Hepatocyte (in vitro differentiated cells): ENCODE data around the gene SCP2. TPM values are rescaled to one million over a fixed set of nuclear protein-coding genes. Genes with fewer than 3 reads are reported as not detected.

Source experiments
- DNase-seq: peaks from one replicate; pipeline ENCODE4 v3.0.0-alpha.2; 2016; ENCODE audit warnings: low spot score
- H2AFZ ChIP-seq: fragments of 200-600 bp; sonication (generic); 2 replicates; pipeline ENCODE4 v1.6.0; 2016; ENCODE audit warnings: antibody characterized with exemption, mild to moderate bottlenecking
- H3K27ac ChIP-seq: fragments of 200-600 bp; sonication (generic); 2 replicates; pipeline ENCODE4 v1.5.1; 2016; ENCODE audit warnings: mild to moderate bottlenecking
- H3K27me3 ChIP-seq: fragments of 200-600 bp; sonication (generic); 2 replicates; pipeline ENCODE4 v1.6.1; 2016
- H3K36me3 ChIP-seq: fragments of 200-600 bp; sonication (generic); replicated peaks from 2 replicates; pipeline ENCODE4 v1.5.1; 2016; ENCODE audit warnings: low read depth; ENCODE audit not compliant: insufficient read depth
- H3K4me1 ChIP-seq: fragments of 200-600 bp; sonication (generic); 2 replicates; pipeline ENCODE4 v1.5.1; 2016; ENCODE audit warnings: mild to moderate bottlenecking, moderate library complexity; ENCODE audit not compliant: insufficient read depth
- H3K4me2 ChIP-seq: fragments of 200-600 bp; sonication (generic); 2 replicates; pipeline ENCODE4 v1.6.0; 2016
- H3K4me3 ChIP-seq: fragments of 200-600 bp; sonication (generic); 2 replicates; pipeline ENCODE4 v1.5.1; 2016; ENCODE audit warnings: mild to moderate bottlenecking
- H3K79me2 ChIP-seq: fragments of 200-600 bp; sonication (generic); 2 replicates; pipeline ENCODE4 v1.6.0; 2017; ENCODE audit warnings: mild to moderate bottlenecking
- H3K9me2 ChIP-seq: fragments of 200-600 bp; sonication (generic); replicated peaks from 2 replicates; pipeline ENCODE4 v1.6.0; 2017; ENCODE audit warnings: mild to moderate bottlenecking; ENCODE audit not compliant: insufficient read depth
- H3K9me3 ChIP-seq: fragments of 200-600 bp; sonication (generic); 2 replicates; pipeline ENCODE4 v1.5.1; 2016; ENCODE audit warnings: low read depth, mild to moderate bottlenecking
- H4K20me1 ChIP-seq: fragments of 200-600 bp; sonication (generic); 2 replicates; pipeline ENCODE4 v1.6.0; 2016; ENCODE audit warnings: mild to moderate bottlenecking; ENCODE audit not compliant: insufficient read depth, poor library complexity, severe bottlenecking
- EZH2 ChIP-seq: fragments of 200-600 bp; sonication (generic); IDR thresholded peaks from 2 replicates; pipeline ENCODE4 v1.6.1; 2016; ENCODE audit warnings: antibody characterized with exemption, mild to moderate bottlenecking, borderline replicate concordance
- EZH2phosphoT487 ChIP-seq: fragments of 200-600 bp; sonication (generic); IDR thresholded peaks from one replicate; pipeline ENCODE4 v1.6.1; 2018; ENCODE audit warnings: antibody characterized with exemption, mild to moderate bottlenecking, low read depth, moderate library complexity; ENCODE audit not compliant: unreplicated experiment, severe bottlenecking
- WGBS: methylation state at CpG from one replicate; pipeline ENCODE4 v1.1.6; 2016; ENCODE audit warnings: low lambda C conversion rate; ENCODE audit errors: missing lambda C conversion rate; 5-methylcytosine and 5-hydroxymethylcytosine counted together
- polyA plus RNA-seq: library from polyadenylated mRNA; unstranded; fragments of >200 nt; fragmentation: Nextera tagmentation; extraction: Ambion mirVana; gene quantifications from 2 replicates; pipeline ENCODE4 v1.2.1, GENCODE V29; 2016
- total RNA-seq: library from RNA; depleted of rRNA; stranded (reverse); fragments of >200 nt; gene quantifications from 2 replicates; pipeline ENCODE4 v1.2.3, GENCODE V29; 2014
- TF ChIP-seq, protein P1 (sequence below): fragments of 200-600 bp; sonication (generic); IDR thresholded peaks from 2 replicates; pipeline ENCODE4 v1.5.1; 2016; ENCODE audit warnings: antibody characterized with exemption, mild to moderate bottlenecking; ENCODE audit not compliant: poor library complexity

Gene SCP2
- total and polyA plus RNA-seq, 2 experiments from 2014 or later: 201 to 310 TPM

DNA sequence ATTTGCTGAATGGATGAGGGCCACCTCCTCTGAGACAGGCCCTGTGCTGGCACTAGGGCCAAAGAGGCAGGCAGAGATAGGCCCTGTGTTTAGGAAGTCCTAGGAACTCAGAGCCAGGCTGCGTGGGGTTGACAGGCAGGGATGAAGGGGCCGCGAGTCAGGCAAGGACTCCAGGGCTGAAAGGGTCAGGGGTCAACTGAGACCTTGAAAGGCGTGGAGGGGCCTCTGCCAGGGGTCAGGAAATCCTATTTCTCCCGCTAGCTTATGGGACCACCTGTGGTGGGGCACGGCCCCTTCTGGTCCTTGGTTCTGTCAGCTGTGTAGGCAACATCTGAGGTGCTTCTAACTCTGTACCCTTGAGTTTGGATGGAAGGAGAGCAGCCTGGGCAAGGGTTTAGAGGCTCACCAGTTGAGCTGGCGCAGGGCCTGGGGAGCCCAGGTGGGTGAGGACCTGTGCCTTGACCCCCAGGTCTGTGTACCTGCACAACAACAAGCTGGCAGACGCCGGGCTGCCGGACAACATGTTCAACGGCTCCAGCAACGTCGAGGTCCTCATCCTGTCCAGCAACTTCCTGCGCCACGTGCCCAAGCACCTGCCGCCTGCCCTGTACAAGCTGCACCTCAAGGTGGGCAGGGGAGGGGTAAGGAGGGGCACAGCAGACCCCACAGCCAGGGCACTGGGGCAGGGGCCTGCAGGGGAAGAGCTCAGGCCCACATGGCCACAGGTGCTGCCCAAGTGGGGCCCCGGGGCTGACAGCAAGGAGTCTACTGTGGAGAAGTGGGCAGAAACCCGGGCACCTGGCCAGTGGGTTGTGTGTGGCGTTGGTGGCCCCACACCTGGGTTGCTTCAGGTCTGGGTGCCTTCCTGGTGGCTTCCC lies 149.9 kb downstream of the SCP2 start:
- 91% methylated on average over 19 of the region's 19 CpGs for WGBS

DNA sequence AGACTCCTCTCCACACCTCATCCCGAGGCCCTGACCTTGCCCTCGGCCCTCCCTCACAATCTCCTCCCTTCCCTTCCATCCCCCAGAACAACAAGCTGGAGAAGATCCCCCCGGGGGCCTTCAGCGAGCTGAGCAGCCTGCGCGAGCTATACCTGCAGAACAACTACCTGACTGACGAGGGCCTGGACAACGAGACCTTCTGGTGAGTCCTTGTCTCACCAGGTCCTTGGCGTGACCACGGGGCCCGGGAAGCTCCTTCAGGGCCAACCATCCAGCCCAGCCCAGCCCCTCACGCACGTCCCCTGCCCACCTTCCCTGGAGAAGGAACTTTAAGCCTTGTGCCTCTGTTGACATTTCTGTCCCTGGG lies 150.5 kb downstream of the SCP2 start:
- no peak for DNase-seq
- no peak overlapping the region for H3K27ac ChIP-seq
- no peaks in the 10 kb centered on the region for H3K27me3 ChIP-seq
- no peaks in the 10 kb centered on the region for H4K20me1 ChIP-seq
- no peaks in the 10 kb centered on the region for H3K9me2 ChIP-seq
- H3K9me3 ChIP-seq: no peaks in the 10 kb centered on the region
- H3K4me3 ChIP-seq: no peak overlapping the region
- TF ChIP-seq EZH2 (no peak), EZH2phosphoT487 (no peak)
- TF ChIP-seq, protein P1, sequence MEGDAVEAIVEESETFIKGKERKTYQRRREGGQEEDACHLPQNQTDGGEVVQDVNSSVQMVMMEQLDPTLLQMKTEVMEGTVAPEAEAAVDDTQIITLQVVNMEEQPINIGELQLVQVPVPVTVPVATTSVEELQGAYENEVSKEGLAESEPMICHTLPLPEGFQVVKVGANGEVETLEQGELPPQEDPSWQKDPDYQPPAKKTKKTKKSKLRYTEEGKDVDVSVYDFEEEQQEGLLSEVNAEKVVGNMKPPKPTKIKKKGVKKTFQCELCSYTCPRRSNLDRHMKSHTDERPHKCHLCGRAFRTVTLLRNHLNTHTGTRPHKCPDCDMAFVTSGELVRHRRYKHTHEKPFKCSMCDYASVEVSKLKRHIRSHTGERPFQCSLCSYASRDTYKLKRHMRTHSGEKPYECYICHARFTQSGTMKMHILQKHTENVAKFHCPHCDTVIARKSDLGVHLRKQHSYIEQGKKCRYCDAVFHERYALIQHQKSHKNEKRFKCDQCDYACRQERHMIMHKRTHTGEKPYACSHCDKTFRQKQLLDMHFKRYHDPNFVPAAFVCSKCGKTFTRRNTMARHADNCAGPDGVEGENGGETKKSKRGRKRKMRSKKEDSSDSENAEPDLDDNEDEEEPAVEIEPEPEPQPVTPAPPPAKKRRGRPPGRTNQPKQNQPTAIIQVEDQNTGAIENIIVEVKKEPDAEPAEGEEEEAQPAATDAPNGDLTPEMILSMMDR: no peak
- H3K4me1 ChIP-seq: no peaks in the 10 kb centered on the region
- H3K79me2 ChIP-seq: no peaks in the 10 kb centered on the region
- H3K4me2 ChIP-seq: no peak overlapping the region
- H3K36me3 ChIP-seq: no peaks in the 10 kb centered on the region
- no peak overlapping the region for H2AFZ ChIP-seq
- WGBS: 80% methylated on average over 10 of the region's 13 CpGs

More for the DNA sequence above, 149.9 kb downstream of the SCP2 start:
- TF ChIP-seq EZH2 (no peak), EZH2phosphoT487 (no peak)
- TF ChIP-seq, protein P1: no peak
- Histone ChIP-seq H3K79me2 (no peaks in the 10 kb centered on the region), H3K4me3 (no peak overlapping the region), H2AFZ (no peak overlapping the region), H4K20me1 (no peaks in the 10 kb centered on the region), H3K27ac (no peak overlapping the region), H3K27me3 (no peaks in the 10 kb centered on the region), H3K4me1 (no peaks in the 10 kb centered on the region), H3K4me2 (no peak overlapping the region), H3K36me3 (no peaks in the 10 kb centered on the region), H3K9me3 (no peaks in the 10 kb centered on the region), H3K9me2 (no peaks in the 10 kb centered on the region)
- DNase-seq: no peak

DNA sequence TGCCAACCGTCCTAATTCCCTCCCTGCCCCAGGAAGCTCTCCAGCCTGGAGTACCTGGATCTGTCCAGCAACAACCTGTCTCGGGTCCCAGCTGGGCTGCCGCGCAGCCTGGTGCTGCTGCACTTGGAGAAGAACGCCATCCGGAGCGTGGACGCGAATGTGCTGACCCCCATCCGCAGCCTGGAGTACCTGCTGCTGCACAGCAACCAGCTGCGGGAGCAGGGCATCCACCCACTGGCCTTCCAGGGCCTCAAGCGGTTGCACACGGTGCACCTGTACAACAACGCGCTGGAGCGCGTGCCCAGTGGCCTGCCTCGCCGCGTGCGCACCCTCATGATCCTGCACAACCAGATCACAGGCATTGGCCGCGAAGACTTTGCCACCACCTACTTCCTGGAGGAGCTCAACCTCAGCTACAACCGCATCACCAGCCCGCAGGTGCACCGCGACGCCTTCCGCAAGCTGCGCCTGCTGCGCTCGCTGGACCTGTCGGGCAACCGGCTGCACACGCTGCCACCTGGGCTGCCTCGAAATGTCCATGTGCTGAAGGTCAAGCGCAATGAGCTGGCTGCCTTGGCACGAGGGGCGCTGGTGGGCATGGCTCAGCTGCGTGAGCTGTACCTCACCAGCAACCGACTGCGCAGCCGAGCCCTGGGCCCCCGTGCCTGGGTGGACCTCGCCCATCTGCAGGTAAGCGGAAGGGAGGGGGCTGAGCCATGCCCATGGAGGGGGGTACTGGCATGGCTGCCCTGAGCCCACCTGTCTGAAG lies 151.4 kb downstream of the SCP2 start:
- no peaks in the 10 kb centered on the region for H3K4me1 ChIP-seq
- H3K36me3 ChIP-seq: no peaks in the 10 kb centered on the region
- H3K4me2 ChIP-seq: no peak overlapping the region
- H4K20me1 ChIP-seq: no peaks in the 10 kb centered on the region
- no peak overlapping the region for H3K27ac ChIP-seq
- no peak overlapping the region for H3K4me3 ChIP-seq
- no peak for TF ChIP-seq EZH2
- DNase-seq: no peak
- 96% methylated on average over 45 of the region's 46 CpGs for WGBS
- no peak overlapping the region for H2AFZ ChIP-seq
- H3K9me2 ChIP-seq: no peaks in the 10 kb centered on the region
- no peaks in the 10 kb centered on the region for H3K27me3 ChIP-seq
- H3K9me3 ChIP-seq: no peaks in the 10 kb centered on the region
- H3K79me2 ChIP-seq: no peaks in the 10 kb centered on the region

DNA sequence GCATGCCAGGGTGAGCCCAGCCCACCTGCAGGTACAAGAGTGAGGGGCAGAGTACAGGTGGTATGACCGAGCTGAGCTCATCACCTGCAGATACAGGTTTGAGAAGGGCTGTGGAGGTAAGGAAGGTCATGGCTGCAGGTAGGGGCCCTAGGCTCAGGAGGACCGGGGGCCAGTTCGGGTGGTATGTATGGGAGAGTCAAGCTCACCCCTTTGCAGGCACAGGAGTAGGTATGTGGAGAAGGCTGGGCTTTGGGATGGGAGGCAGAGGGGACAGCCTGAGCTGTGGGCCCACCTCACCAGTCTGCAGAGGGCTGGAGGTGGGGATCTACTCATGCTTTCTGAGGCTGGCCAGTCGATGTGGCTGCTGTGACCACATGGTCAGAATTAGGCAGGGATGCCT lies 152.2 kb downstream of the SCP2 start:
- Histone ChIP-seq H3K4me2 (no peak overlapping the region), H2AFZ (no peak overlapping the region), H3K9me2 (no peaks in the 10 kb centered on the region), H3K4me3 (no peak overlapping the region), H3K27me3 (no peaks in the 10 kb centered on the region), H4K20me1 (no peaks in the 10 kb centered on the region), H3K27ac (no peak overlapping the region), H3K4me1 (no peaks in the 10 kb centered on the region), H3K9me3 (no peaks in the 10 kb centered on the region), H3K79me2 (no peaks in the 10 kb centered on the region), H3K36me3 (no peaks in the 10 kb centered on the region)
- no peak for DNase-seq
- 91% methylated on average over 4 of the region's 4 CpGs for WGBS
- TF ChIP-seq EZH2phosphoT487 (no peak), EZH2 (no peak)
- TF ChIP-seq, protein P1: no peak
